ENCODE data around the gene GP1BA. TPM values are rescaled to one million over a fixed set of nuclear protein-coding genes. Genes with fewer than 3 reads are reported as not detected.

GP1BA gene
- total and polyA plus RNA-seq, 2 donors (not counting 1 experiment from before 2014, with no cell fraction given): 0.06 TPM; not detected in 1

GRCh38 chr17:4938688-4939545 is 6.8 kb downstream of the GP1BA start:
- Mint-ChIP-seq H3K4me1 (peaks cover 55% of the 10 kb centered on the region), H3K27ac (peak overlapping the region; percentile 95), H3K27me3 (peaks cover 6% of the 10 kb centered on the region), H3K4me3 (peak overlapping the region; percentile 89), H3K9me3 (ENCODE audit: insufficient read depth) (no peaks in the 10 kb centered on the region)
- H3K27ac ChIP-seq (ENCODE audit: low read length in 2 of 2): peak overlapping the region; percentile 70 to 87
- ChIA-PET CTCF (interaction anchor here (0.5 to 3.1 kb wide), 12 partner anchors 10 to 568 kb away, joined by 3 to 24 read pairs (median 6); partner anchors contain the start of genes CAMTA2, PFN1, SPAG7 and ZFP3), POLR2A (interaction anchor here (1.3 to 2.6 kb wide), 6 partner anchors 10 to 795 kb away, joined by 3 to 38 read pairs (median 9); partner anchors contain the start of genes CAMTA2, PFN1, SPAG7 and ZNF594)
- peaks cover 44 to 54% of the 10 kb centered on the region in 2 donors for H3K4me1 ChIP-seq (ENCODE audit: control insufficient read depth in 2 of 2, insufficient read depth in 2 of 2, low read length in 2 of 2)
- H3K4me3 ChIP-seq (ENCODE audit: control extremely low read depth in 1 of 5, extremely low read depth in 1 of 5, insufficient read depth in 1 of 5, low read depth in 2 of 5, low read length in 4 of 5): peak overlapping the region; percentile 68 to 100 (median 86)
- DNase-seq (peak; percentile 36), ATAC-seq (ENCODE audit: low read depth) (no peak)
- peaks cover 0 to 4% (median 0%) of the 10 kb centered on the region in 4 experiments for H3K27me3 ChIP-seq (replicated peaks in 1 of 4; ENCODE audit: control extremely low read depth in 1 of 4, control insufficient read depth in 3 of 4, insufficient read depth in 4 of 4, low read length in 3 of 4)
- no peaks in the 10 kb centered on the region for H3K9me3 ChIP-seq (ENCODE audit: control extremely low read depth in 1 of 3, control insufficient read depth in 2 of 3, insufficient read depth in 1 of 3, low read length in 2 of 3)
- H3K36me3 ChIP-seq (replicated peaks in 1 of 2; ENCODE audit: control extremely low read depth in 1 of 2, control insufficient read depth in 1 of 2, extremely low read depth in 1 of 2, insufficient read depth in 2 of 2, low read length in 1 of 2): peaks cover 0 to 35% of the 10 kb centered on the region in 2 experiments
- peak overlapping the region; percentile 78 for H2AFZ ChIP-seq (ENCODE audit: insufficient read depth, low read depth, low read length, poor library complexity, severe bottlenecking)
- intact Hi-C loops (cut with micrococcal nuclease): loop anchor here (2.0 kb wide), 1 partner anchor 30 kb away; no protein-coding TSS in a partner anchor
- H3K79me2 ChIP-seq (ENCODE audit: control insufficient read depth, insufficient read depth, low read length): peaks cover 42% of the 10 kb centered on the region
- H4K20me1 ChIP-seq (ENCODE audit: control insufficient read depth, insufficient read depth, low read length, poor library complexity, severe bottlenecking): peaks cover under 1% of the 10 kb centered on the region
- H3K9ac ChIP-seq (ENCODE audit: low read length): peak overlapping the region; percentile 86
- TF ChIP-seq CTCF (IDR thresholded peaks at IDR 0.05) (no peak), EZH2 (IDR thresholded peaks at IDR 0.05; ENCODE audit: borderline replicate concordance, insufficient read depth, low read depth, low read length, poor library complexity, severe bottlenecking) (no peak)
- H3K4me2 ChIP-seq (replicated peaks; ENCODE audit: low read depth, low read length, poor library complexity, severe bottlenecking): peak overlapping the region; percentile 99
- WGBS (ENCODE audit: insufficient coverage): 69% methylated on average over 18 of the region's 19 CpGs

Measured in B cell (primary cell).